H9 (cell line): ENCODE measurements around the gene NAA35. TPM values are rescaled to one million over a fixed set of nuclear protein-coding genes. Genes with fewer than 3 reads are reported as not detected.

Source experiments
- DNase-seq: peaks from one replicate; pipeline ENCODE4 v3.0.0-alpha.2; 2017
- H2AFZ ChIP-seq: one replicate; pipeline ENCODE4 v1.6.1; 2013; ENCODE audit warnings: mild to moderate bottlenecking, low read length, control low read depth, moderate library complexity
- H2AK5ac ChIP-seq: 2 replicates; pipeline ENCODE4 v1.6.1; 2013; ENCODE audit warnings: low read length, control low read depth, mixed read lengths; ENCODE audit not compliant: insufficient read length
- H2BK120ac ChIP-seq: one replicate; pipeline ENCODE4 v1.6.1; 2013; ENCODE audit warnings: low read depth, mild to moderate bottlenecking, low read length, control low read depth, inconsistent platforms; ENCODE audit not compliant: poor library complexity, severe bottlenecking
- H2BK12ac ChIP-seq: 2 replicates; pipeline ENCODE4 v1.6.1; 2013; ENCODE audit warnings: low read length, control low read depth, mixed read lengths, low read depth; ENCODE audit not compliant: insufficient read length
- H2BK15ac ChIP-seq: 2 replicates; pipeline ENCODE4 v1.6.1; 2013; ENCODE audit warnings: low read depth, low read length, control low read depth
- H2BK20ac ChIP-seq: one replicate; pipeline ENCODE4 v1.6.1; 2013; ENCODE audit warnings: low read depth, mild to moderate bottlenecking, low read length, control low read depth, inconsistent platforms; ENCODE audit not compliant: poor library complexity, severe bottlenecking
- H2BK5ac ChIP-seq: 2 replicates; pipeline ENCODE4 v1.6.1; 2013; ENCODE audit warnings: low read length, control low read depth, mixed read lengths; ENCODE audit not compliant: insufficient read length
- H3K14ac ChIP-seq: 2 replicates; pipeline ENCODE4 v1.6.1; 2013; ENCODE audit warnings: low read length, control low read depth; ENCODE audit not compliant: insufficient read depth
- H3K18ac ChIP-seq: 2 replicates; pipeline ENCODE4 v1.6.1; 2013; ENCODE audit warnings: low read depth, mild to moderate bottlenecking, mixed read lengths, low read length, control low read depth; ENCODE audit not compliant: insufficient read length
- H3K23ac ChIP-seq: 2 replicates; pipeline ENCODE4 v1.6.1; 2013; ENCODE audit warnings: low read length, control low read depth, mixed read lengths, low read depth; ENCODE audit not compliant: insufficient read length
- H3K23me2 ChIP-seq: 2 replicates; pipeline ENCODE4 v1.6.1; 2013; ENCODE audit warnings: low read depth, mild to moderate bottlenecking, mixed read lengths, low read length, control low read depth; ENCODE audit not compliant: insufficient read length, poor library complexity, severe bottlenecking
- H3K27ac ChIP-seq: 2 replicates; pipeline ENCODE4 v1.5.1; 2013; ENCODE audit warnings: low read length, control low read depth, mixed read lengths, low read depth; ENCODE audit not compliant: insufficient read length
- H3K27me3 ChIP-seq: 2 replicates; pipeline ENCODE4 v1.6.1; 2013; ENCODE audit warnings: low read length, control low read depth, inconsistent platforms; ENCODE audit not compliant: insufficient read depth
- H3K4ac ChIP-seq: 2 replicates; pipeline ENCODE4 v1.6.1; 2013; ENCODE audit warnings: low read depth, mild to moderate bottlenecking, control low read depth, inconsistent platforms, low read length, moderate library complexity
- H3K4me1 ChIP-seq: 2 replicates; pipeline ENCODE4 v1.6.1; 2013; ENCODE audit warnings: low read length, control low read depth, inconsistent platforms; ENCODE audit not compliant: insufficient read depth
- H3K4me2 ChIP-seq: 2 replicates; pipeline ENCODE4 v1.6.1; 2013; ENCODE audit warnings: low read length, control low read depth, mixed read lengths; ENCODE audit not compliant: insufficient read length, insufficient read depth
- H3K56ac ChIP-seq: 2 replicates; pipeline ENCODE4 v1.6.1; 2013; ENCODE audit warnings: low read depth, mild to moderate bottlenecking, mixed read lengths, low read length, control low read depth; ENCODE audit not compliant: insufficient read length
- H3K79me1 ChIP-seq: 2 replicates; pipeline ENCODE4 v1.6.1; 2013; ENCODE audit warnings: low read depth, mild to moderate bottlenecking, moderate library complexity, low read length, control low read depth, inconsistent platforms; ENCODE audit not compliant: insufficient read depth, poor library complexity, severe bottlenecking
- H3K79me2 ChIP-seq: 2 replicates; pipeline ENCODE4 v1.6.1; 2013; ENCODE audit warnings: low read length, control low read depth, inconsistent platforms; ENCODE audit not compliant: insufficient read depth
- H3K9ac ChIP-seq: 2 replicates; pipeline ENCODE4 v1.6.1; 2013; ENCODE audit warnings: low read length, control low read depth, mixed read lengths; ENCODE audit not compliant: insufficient read length; ENCODE audit errors: extremely low read depth
- H3K9me3 ChIP-seq: one replicate; pipeline ENCODE4 v1.6.1; 2013; ENCODE audit warnings: low read depth, low read length, inconsistent platforms; ENCODE audit not compliant: control insufficient read depth
- H3T11ph ChIP-seq: one replicate; pipeline ENCODE4 v1.6.1; 2013; ENCODE audit warnings: mild to moderate bottlenecking, low read length, control low read depth, inconsistent platforms
- H4K20me1 ChIP-seq: one replicate; pipeline ENCODE4 v1.6.1; 2013; ENCODE audit not compliant: control insufficient read depth, insufficient read length, insufficient read depth
- H4K5ac ChIP-seq: 2 replicates; pipeline ENCODE4 v1.6.1; 2013; ENCODE audit warnings: low read depth, mild to moderate bottlenecking, mixed read lengths, low read length, control low read depth; ENCODE audit not compliant: insufficient read length
- H4K8ac ChIP-seq: replicated peaks from 2 replicates; pipeline ENCODE4 v1.6.1; 2013; ENCODE audit warnings: low read length, control low read depth, mixed read lengths, low read depth; ENCODE audit not compliant: insufficient read length
- H4K91ac ChIP-seq: 2 replicates; pipeline ENCODE4 v1.6.1; 2013; ENCODE audit warnings: low read depth, mild to moderate bottlenecking, moderate library complexity, mixed read lengths, low read length, control low read depth; ENCODE audit not compliant: insufficient read length
- H3K27ac Mint-ChIP-seq, 3 experiments: 2 replicates in 2 of 3; 3 replicates in 1 of 3; pipeline ENCODE4 v1.8.0; 2020 to 2021; ENCODE audit warnings: mixed read lengths in 3 of 3, mild to moderate bottlenecking in 1 of 3, moderate library complexity in 1 of 3
- H3K27me3 Mint-ChIP-seq: 2 replicates; pipeline ENCODE4 v1.8.0; 2021; ENCODE audit warnings: low read depth, mild to moderate bottlenecking, moderate library complexity, mixed read lengths
- H3K36me3 Mint-ChIP-seq, 3 experiments: 2 replicates in 2 of 3; 3 replicates in 1 of 3; pipeline ENCODE4 v1.8.0; 2020 to 2021; ENCODE audit warnings: low read depth in 3 of 3, mixed read lengths in 3 of 3; ENCODE audit not compliant: insufficient read depth in 1 of 3
- H3K4me1 Mint-ChIP-seq, 2 experiments: 2 replicates each; pipeline ENCODE4 v1.8.0; 2020; ENCODE audit warnings: mixed read lengths in 2 of 2
- H3K4me3 Mint-ChIP-seq, 2 experiments: 2 replicates in 1 of 2; 3 replicates in 1 of 2; pipeline ENCODE4 v1.8.0; 2020 to 2021; ENCODE audit warnings: mild to moderate bottlenecking in 2 of 2, mixed read lengths in 2 of 2, moderate library complexity in 1 of 2
- H3K9me3 Mint-ChIP-seq, 2 experiments: 2 replicates in 1 of 2; 3 replicates in 1 of 2; pipeline ENCODE4 v1.8.0; 2020; ENCODE audit warnings: mild to moderate bottlenecking in 2 of 2, mixed read lengths in 2 of 2, moderate library complexity in 1 of 2
- WGBS: extraction: QIAGEN DNeasy Blood & Tissue Kit; methylation state at CpG from one replicate; pipeline ENCODE4 v1.1.7; 2013; ENCODE audit warnings: missing lambda C conversion rate, low lambda C conversion rate, mixed read lengths; ENCODE audit not compliant: insufficient read length; ENCODE audit errors: extremely low coverage; 5-methylcytosine and 5-hydroxymethylcytosine counted together
- total RNA-seq: library from RNA; stranded (reverse); gene quantifications from 2 replicates; pipeline ENCODE4 v1.2.1, GENCODE V29; 2021
- TF ChIP-seq, protein P1 (sequence below): fragments of 200-600 bp; sonication (generic); conservative IDR thresholded peaks from 3 replicates; pipeline ENCODE4 v1.8.0; 2021; ENCODE audit warnings: antibody characterized with exemption, mild to moderate bottlenecking

Gene NAA35
- total RNA-seq, 1 experiment from 2014 or later, result 38.6 TPM

DNA sequence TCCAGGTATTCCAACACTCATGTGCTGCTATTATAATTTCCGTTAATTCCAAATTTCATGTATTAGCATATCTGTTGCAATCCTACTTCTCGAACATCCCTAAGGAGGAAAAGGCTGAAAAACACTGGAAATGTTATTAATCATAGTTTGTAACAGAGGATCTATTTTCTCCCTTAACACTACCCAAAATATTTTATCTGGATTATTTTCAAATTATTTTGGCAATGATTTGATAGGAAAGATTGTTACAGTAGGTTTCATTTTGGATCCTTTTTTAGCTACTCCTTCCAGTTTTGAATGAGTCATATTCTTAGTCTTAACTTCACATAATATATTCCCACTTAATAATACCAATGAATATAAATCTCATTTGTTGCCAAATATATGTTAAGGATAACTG lies 13.9 kb upstream of the NAA35 start:
- no peak overlapping the region for H3K27ac ChIP-seq
- no peak overlapping the region for H2BK120ac ChIP-seq
- no CpG with 5 or more reads among the region's 2 CpGs for WGBS
- H4K5ac ChIP-seq, result no peak overlapping the region
- Mint-ChIP-seq H3K36me3 (no peaks in the 10 kb centered on the region), H3K27me3 (no peaks in the 10 kb centered on the region), H3K4me1 (0 out of 4 replicates have a peak, but pooled peaks cover 0 to 3% of the 10 kb centered on the region in 2 experiments), H3K27ac (no peak overlapping the region), H3K4me3 (no peak overlapping the region), H3K9me3 (no peaks in the 10 kb centered on the region)
- H3K4ac ChIP-seq, result no peak overlapping the region
- H4K20me1 ChIP-seq, result no peaks in the 10 kb centered on the region
- TF ChIP-seq, protein P1, sequence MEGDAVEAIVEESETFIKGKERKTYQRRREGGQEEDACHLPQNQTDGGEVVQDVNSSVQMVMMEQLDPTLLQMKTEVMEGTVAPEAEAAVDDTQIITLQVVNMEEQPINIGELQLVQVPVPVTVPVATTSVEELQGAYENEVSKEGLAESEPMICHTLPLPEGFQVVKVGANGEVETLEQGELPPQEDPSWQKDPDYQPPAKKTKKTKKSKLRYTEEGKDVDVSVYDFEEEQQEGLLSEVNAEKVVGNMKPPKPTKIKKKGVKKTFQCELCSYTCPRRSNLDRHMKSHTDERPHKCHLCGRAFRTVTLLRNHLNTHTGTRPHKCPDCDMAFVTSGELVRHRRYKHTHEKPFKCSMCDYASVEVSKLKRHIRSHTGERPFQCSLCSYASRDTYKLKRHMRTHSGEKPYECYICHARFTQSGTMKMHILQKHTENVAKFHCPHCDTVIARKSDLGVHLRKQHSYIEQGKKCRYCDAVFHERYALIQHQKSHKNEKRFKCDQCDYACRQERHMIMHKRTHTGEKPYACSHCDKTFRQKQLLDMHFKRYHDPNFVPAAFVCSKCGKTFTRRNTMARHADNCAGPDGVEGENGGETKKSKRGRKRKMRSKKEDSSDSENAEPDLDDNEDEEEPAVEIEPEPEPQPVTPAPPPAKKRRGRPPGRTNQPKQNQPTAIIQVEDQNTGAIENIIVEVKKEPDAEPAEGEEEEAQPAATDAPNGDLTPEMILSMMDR, result no peak
- no peak overlapping the region for H2AFZ ChIP-seq
- H2BK5ac ChIP-seq, result no peak overlapping the region
- no peak overlapping the region for H3K4me2 ChIP-seq
- no peak overlapping the region for H2AK5ac ChIP-seq
- H3K14ac ChIP-seq, result no peak overlapping the region
- no peaks in the 10 kb centered on the region for H3K79me2 ChIP-seq
- no peak overlapping the region for H4K91ac ChIP-seq
- no peaks in the 10 kb centered on the region for H3K4me1 ChIP-seq
- no peak overlapping the region for H3K9ac ChIP-seq
- no peak overlapping the region for H3T11ph ChIP-seq
- H3K56ac ChIP-seq, result no peak overlapping the region
- no peak overlapping the region for H2BK12ac ChIP-seq
- H2BK15ac ChIP-seq, result no peak overlapping the region
- H3K9me3 ChIP-seq, result no peaks in the 10 kb centered on the region
- H2BK20ac ChIP-seq, result no peak overlapping the region
- no peak for DNase-seq
- no peaks in the 10 kb centered on the region for H3K27me3 ChIP-seq
- no peak overlapping the region for H3K23ac ChIP-seq
- no peak overlapping the region for H4K8ac ChIP-seq
- no peaks in the 10 kb centered on the region for H3K23me2 ChIP-seq
- no peak overlapping the region for H3K18ac ChIP-seq
- no peaks in the 10 kb centered on the region for H3K79me1 ChIP-seq
